Glutamatergic neuron (in vitro differentiated cells): ENCODE measurements around the gene SLC29A1. TPM values are rescaled to one million over a fixed set of nuclear protein-coding genes. Genes with fewer than 3 reads are reported as not detected.

Source experiments
- DNase-seq: peaks from one replicate; pipeline ENCODE4 v3.0.0; 2022
- H3K27ac Mint-ChIP-seq: one replicate; pipeline ENCODE4 v1.8.0; 2020; ENCODE audit warnings: mild to moderate bottlenecking, mixed read lengths, inconsistent platforms; ENCODE audit not compliant: unreplicated experiment
- H3K27me3 Mint-ChIP-seq: one replicate; pipeline ENCODE4 v1.8.0; 2020; ENCODE audit warnings: mild to moderate bottlenecking, moderate library complexity, mixed read lengths, inconsistent platforms; ENCODE audit not compliant: unreplicated experiment
- H3K36me3 Mint-ChIP-seq: one replicate; pipeline ENCODE4 v1.8.0; 2020; ENCODE audit warnings: mild to moderate bottlenecking, mixed read lengths, inconsistent platforms; ENCODE audit not compliant: unreplicated experiment
- H3K4me1 Mint-ChIP-seq: one replicate; pipeline ENCODE4 v1.8.0; 2020; ENCODE audit warnings: mild to moderate bottlenecking, low read depth, mixed read lengths, inconsistent platforms; ENCODE audit not compliant: unreplicated experiment
- H3K4me3 Mint-ChIP-seq: one replicate; pipeline ENCODE4 v1.8.0; 2020; ENCODE audit warnings: mild to moderate bottlenecking, mixed read lengths, inconsistent platforms; ENCODE audit not compliant: unreplicated experiment
- H3K9me3 Mint-ChIP-seq: one replicate; pipeline ENCODE4 v1.8.0; 2020; ENCODE audit warnings: mild to moderate bottlenecking, moderate library complexity, mixed read lengths, inconsistent platforms; ENCODE audit not compliant: unreplicated experiment
- total RNA-seq: library from RNA; stranded (reverse); fragmentation: NEBNext Ultra II Directional; extraction: Animal tissue kit (Norgen Biotek cat#: 25700); gene quantifications from one replicate; pipeline ENCODE4 v1.2.1, GENCODE V29; 2021; ENCODE audit not compliant: unreplicated experiment
- TF ChIP-seq, protein P1 (sequence below): fragments of 200-600 bp; sonication (generic); IDR thresholded peaks from one replicate; pipeline ENCODE4 v1.5.0; 2021; ENCODE audit not compliant: partially characterized antibody, unreplicated experiment

Gene SLC29A1
- total RNA-seq, 1 donor from 2014 or later, result 20.0 TPM

DNA sequence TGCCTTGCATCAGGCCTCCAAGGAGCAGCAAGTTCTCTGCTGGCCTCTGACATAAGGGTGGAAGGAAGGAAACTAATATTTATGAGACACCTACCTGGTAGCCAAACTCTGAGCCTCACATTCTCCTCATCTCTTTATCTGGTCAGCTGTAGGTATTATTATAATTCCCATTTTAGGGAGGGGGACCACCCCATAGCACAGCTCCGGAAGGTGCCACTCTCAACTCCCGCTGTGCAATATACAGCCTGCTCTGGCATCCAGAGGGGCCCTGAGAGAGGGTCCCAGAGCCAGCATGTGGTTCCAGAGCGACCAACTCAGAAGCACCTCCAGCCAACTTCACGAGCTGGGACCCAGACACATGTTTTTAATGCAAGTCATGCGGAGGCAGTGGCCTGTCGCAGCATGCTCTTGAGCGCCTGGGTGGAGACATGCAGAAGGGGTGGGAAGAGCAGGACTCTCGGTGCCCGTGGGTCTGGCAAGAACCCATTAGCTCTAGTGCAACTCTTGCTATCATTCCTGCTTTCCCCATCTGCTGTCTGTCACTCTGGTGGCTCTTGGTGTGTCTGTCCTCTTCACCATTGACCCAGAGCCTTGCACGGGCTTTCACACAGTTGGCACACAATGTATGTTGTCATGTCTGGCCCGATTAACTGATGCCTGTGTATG, 21.6 kb upstream of the SLC29A1 start:
- Mint-ChIP-seq H3K4me3 (no peak overlapping the region), H3K36me3 (no peaks in the 10 kb centered on the region), H3K4me1 (peaks cover 11% of the 10 kb centered on the region), H3K9me3 (no peaks in the 10 kb centered on the region), H3K27me3 (no peaks in the 10 kb centered on the region), H3K27ac (peak overlapping the region; percentile 52)
- no peak for DNase-seq
- TF ChIP-seq, protein P1, sequence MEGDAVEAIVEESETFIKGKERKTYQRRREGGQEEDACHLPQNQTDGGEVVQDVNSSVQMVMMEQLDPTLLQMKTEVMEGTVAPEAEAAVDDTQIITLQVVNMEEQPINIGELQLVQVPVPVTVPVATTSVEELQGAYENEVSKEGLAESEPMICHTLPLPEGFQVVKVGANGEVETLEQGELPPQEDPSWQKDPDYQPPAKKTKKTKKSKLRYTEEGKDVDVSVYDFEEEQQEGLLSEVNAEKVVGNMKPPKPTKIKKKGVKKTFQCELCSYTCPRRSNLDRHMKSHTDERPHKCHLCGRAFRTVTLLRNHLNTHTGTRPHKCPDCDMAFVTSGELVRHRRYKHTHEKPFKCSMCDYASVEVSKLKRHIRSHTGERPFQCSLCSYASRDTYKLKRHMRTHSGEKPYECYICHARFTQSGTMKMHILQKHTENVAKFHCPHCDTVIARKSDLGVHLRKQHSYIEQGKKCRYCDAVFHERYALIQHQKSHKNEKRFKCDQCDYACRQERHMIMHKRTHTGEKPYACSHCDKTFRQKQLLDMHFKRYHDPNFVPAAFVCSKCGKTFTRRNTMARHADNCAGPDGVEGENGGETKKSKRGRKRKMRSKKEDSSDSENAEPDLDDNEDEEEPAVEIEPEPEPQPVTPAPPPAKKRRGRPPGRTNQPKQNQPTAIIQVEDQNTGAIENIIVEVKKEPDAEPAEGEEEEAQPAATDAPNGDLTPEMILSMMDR, result no peak

DNA sequence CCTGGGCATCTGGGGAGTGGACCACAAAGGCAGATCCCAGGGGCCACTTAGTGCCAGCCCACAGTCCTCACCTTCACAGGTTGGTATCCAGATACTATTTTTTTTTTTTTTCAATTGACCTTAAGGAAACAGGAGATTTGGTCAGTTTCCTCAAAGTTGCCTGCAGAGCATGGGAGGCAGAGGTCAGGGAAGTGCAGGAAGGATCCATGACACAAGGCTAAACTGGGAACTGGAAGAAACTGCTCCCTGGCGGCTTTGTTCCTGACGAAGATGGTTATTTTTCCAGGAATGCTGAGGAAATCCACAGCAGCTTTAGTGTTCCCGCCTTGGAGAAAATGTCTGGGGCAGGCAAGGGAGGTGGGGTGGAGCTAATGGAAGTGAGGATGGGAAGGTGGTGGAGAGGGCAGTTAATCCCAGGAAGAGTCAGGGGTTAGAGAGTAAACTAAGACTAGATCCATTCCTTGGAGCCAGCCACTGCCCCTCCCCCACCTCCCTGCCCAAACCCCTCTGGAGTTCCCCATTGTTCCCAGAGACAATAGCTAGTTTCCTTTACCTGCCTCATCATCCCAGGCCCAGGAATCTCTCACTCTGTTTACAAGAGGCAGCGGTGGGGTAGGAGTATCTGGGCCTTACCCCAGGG, 20.9 kb upstream of the SLC29A1 start:
- DNase-seq, result no peak

DNA sequence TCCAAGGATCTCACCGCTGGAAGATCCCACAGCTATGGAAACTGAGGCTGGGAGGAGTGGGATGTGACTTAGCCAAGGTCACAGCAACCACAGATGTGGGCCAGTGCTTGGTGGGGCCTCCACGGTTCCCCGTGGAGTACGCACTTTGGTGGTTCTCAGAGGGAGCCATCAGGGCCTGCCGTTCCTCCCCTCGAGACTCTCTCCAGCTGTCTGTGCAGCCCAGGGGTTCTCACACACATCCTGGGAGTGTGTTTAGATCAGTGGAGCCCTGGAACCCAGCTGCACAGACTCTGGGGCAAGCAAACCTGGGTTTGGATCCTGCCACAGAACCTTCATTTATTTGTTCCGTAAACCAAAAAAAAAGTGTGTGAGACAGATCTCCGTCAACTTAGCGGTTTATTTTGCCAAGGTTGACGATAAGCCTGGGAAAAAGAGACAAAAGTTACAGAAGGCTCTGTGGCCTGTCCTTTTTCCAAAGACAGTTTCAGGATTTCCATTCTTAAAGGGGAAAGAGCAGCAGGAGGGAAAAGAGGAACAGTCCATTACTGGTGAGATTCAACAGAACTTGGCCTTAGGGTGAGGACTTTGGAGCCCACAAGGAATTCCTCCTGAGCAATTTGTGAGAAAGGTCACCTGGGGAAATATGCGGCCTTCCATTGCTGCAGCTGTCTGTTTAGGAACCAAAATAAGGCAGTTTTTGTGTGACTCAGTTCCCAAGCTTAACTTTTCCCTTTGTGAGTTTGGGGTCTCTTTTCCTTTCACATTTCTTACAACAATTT, 20.2 kb upstream of the SLC29A1 start:
- Mint-ChIP-seq H3K27me3 (peaks cover under 1% of the 10 kb centered on the region), H3K27ac (no peak overlapping the region), H3K9me3 (peaks cover under 1% of the 10 kb centered on the region), H3K4me1 (peaks cover 11% of the 10 kb centered on the region), H3K36me3 (no peaks in the 10 kb centered on the region), H3K4me3 (no peak overlapping the region)
- TF ChIP-seq, protein P1, result no peak
- DNase-seq, result no peak

More for the DNA sequence above, 20.9 kb upstream of the SLC29A1 start:
- H3K36me3 Mint-ChIP-seq, result no peaks in the 10 kb centered on the region
- peaks cover 11% of the 10 kb centered on the region for H3K4me1 Mint-ChIP-seq
- H3K4me3 Mint-ChIP-seq, result no peak overlapping the region
- TF ChIP-seq, protein P1, result no peak
- H3K27me3 Mint-ChIP-seq, result no peaks in the 10 kb centered on the region
- no peaks in the 10 kb centered on the region for H3K9me3 Mint-ChIP-seq
- H3K27ac Mint-ChIP-seq, result no peak overlapping the region

DNA sequence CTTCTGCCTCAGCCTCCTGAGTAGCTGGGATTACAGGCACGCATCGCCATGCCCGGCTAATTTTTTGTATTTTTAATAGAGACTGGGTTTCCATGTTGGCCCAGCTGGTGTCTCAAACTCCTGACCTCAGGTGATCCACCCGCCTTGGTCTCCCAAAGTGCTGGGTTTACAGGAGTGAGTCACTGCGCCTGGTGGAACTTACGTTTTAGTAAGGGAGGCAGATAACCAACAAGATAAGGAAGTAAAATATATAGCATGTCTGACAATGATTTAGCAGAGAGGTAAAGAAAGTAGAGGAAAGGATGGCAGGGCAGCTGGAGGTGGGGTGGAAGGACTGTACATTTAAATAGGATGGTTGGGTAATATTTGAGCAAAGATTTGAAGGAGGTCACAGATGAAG, 19.4 kb upstream of the SLC29A1 start:
- Mint-ChIP-seq H3K27ac (no peak overlapping the region), H3K9me3 (peaks cover 2% of the 10 kb centered on the region), H3K27me3 (peaks cover 4% of the 10 kb centered on the region), H3K4me3 (no peak overlapping the region), H3K36me3 (no peaks in the 10 kb centered on the region), H3K4me1 (peaks cover 11% of the 10 kb centered on the region)
- DNase-seq, result no peak
- TF ChIP-seq, protein P1, result no peak
